DOHH2 (cell line): Measurements from ENCODE around the gene SLC6A6.

Source experiments
- EZH2phosphoT487 ChIP-seq: fragments of 200-600 bp; sonication (generic); IDR thresholded peaks from 2 replicates; pipeline ENCODE4 v1.6.1; 2017; ENCODE audit warnings: borderline replicate concordance, mild to moderate bottlenecking, antibody characterized with exemption, low read length, moderate library complexity, mixed read lengths
- TF ChIP-seq, protein P1 (sequence below): fragments of 200-600 bp; sonication (generic); IDR thresholded peaks from one replicate; pipeline ENCODE4 v1.5.1; 2014; ENCODE audit warnings: antibody characterized with exemption, mild to moderate bottlenecking, low read depth, low read length; ENCODE audit not compliant: poor library complexity, severe bottlenecking

DNA sequence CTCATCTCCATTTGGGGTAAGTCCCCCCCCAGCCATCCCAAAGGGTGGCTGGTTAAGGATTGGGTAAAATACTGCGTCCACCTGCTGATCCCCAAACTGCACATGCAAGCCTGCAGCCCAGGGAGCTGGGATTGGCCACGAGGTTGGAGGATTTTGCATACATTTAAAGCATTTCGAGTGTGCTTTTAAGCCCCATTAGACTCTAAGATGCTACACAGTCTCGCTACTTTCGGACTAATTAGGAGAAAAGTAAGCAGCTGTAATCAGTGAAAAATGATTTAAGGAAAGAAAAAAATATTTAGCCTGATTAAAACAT, 23.9 kb downstream of the SLC6A6 start:
- TF ChIP-seq, protein P1, sequence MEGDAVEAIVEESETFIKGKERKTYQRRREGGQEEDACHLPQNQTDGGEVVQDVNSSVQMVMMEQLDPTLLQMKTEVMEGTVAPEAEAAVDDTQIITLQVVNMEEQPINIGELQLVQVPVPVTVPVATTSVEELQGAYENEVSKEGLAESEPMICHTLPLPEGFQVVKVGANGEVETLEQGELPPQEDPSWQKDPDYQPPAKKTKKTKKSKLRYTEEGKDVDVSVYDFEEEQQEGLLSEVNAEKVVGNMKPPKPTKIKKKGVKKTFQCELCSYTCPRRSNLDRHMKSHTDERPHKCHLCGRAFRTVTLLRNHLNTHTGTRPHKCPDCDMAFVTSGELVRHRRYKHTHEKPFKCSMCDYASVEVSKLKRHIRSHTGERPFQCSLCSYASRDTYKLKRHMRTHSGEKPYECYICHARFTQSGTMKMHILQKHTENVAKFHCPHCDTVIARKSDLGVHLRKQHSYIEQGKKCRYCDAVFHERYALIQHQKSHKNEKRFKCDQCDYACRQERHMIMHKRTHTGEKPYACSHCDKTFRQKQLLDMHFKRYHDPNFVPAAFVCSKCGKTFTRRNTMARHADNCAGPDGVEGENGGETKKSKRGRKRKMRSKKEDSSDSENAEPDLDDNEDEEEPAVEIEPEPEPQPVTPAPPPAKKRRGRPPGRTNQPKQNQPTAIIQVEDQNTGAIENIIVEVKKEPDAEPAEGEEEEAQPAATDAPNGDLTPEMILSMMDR, result no peak
- TF ChIP-seq EZH2phosphoT487, result no peak
